Hematopoietic multipotent progenitor cell treated with erythropoietin and hydrocortisone succinate and interleukin-3 and kit ligand, for 15 days (in vitro differentiated cells): ENCODE data around the gene FLAD1.

Experiments used
- DNase-seq: peaks from one replicate; pipeline ENCODE4 v3.0.0-alpha.2; 2015; ENCODE audit warnings: low spot score

The FLAD1 gene

GRCh38 chr1:155040358-155041093 lies 57.4 kb downstream of the FLAD1 start:
- DNase-seq, result no peak
